Esophagus squamous epithelium (tissue), 4 donors: Measurements from ENCODE around the gene TMEFF2.

Experiments used
- POLR2A ChIP-seq, 4 donors: fragments of 450-650 bp; IDR thresholded peaks; one replicate each; pipeline ENCODE4 v1.6.1; 2017; ENCODE audit warnings: antibody characterized with exemption in 4 of 4, mild to moderate bottlenecking in 4 of 4, moderate library complexity in 3 of 4
- TF ChIP-seq, protein P1 (sequence below), 6 experiments: fragments of 450-650 bp in 4 of 6; fragments of 200-600 bp in 2 of 6; sonication (generic) in 2 of 6; IDR thresholded peaks; one replicate each; pipeline ENCODE4 v1.5.1; 2016 to 2019; ENCODE audit warnings: antibody characterized with exemption in 6 of 6, mild to moderate bottlenecking in 4 of 6, moderate library complexity in 4 of 6

DNA sequence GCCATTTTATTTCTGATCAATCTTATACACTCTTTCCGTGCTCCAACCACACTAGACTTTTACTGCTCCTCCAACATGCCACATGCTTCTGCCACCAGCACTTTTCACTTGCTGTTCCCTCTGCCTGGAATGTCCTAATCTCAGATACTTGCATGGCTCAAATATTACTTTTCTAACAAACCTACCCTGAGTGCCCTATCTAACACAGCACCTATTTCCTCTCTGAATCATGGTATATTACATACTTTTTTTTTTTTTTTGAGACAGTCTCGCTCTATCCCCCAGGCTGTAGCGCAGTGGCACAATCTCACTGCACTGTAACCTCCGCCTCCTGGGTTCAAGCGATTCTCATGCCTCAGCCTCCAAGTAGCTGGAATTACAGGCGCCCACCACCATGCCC is 181.5 kb downstream of the TMEFF2 start:
- TF ChIP-seq, protein P1, sequence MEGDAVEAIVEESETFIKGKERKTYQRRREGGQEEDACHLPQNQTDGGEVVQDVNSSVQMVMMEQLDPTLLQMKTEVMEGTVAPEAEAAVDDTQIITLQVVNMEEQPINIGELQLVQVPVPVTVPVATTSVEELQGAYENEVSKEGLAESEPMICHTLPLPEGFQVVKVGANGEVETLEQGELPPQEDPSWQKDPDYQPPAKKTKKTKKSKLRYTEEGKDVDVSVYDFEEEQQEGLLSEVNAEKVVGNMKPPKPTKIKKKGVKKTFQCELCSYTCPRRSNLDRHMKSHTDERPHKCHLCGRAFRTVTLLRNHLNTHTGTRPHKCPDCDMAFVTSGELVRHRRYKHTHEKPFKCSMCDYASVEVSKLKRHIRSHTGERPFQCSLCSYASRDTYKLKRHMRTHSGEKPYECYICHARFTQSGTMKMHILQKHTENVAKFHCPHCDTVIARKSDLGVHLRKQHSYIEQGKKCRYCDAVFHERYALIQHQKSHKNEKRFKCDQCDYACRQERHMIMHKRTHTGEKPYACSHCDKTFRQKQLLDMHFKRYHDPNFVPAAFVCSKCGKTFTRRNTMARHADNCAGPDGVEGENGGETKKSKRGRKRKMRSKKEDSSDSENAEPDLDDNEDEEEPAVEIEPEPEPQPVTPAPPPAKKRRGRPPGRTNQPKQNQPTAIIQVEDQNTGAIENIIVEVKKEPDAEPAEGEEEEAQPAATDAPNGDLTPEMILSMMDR (IDR thresholded peaks at IDR 0.05), result no peak
- no peak for TF ChIP-seq POLR2A (IDR thresholded peaks at IDR 0.05)
